ENCODE results near the gene VPS35. TPM values are rescaled to one million over a fixed set of nuclear protein-coding genes. Genes with fewer than 3 reads are reported as not detected.
A peak's percentile ranks its signal among the peaks of the same experiment; 100 is the strongest.

VPS35 gene
- total and polyA plus RNA-seq, 9 donors = 27.6 to 92.0 (median 72.8) TPM

DNA sequence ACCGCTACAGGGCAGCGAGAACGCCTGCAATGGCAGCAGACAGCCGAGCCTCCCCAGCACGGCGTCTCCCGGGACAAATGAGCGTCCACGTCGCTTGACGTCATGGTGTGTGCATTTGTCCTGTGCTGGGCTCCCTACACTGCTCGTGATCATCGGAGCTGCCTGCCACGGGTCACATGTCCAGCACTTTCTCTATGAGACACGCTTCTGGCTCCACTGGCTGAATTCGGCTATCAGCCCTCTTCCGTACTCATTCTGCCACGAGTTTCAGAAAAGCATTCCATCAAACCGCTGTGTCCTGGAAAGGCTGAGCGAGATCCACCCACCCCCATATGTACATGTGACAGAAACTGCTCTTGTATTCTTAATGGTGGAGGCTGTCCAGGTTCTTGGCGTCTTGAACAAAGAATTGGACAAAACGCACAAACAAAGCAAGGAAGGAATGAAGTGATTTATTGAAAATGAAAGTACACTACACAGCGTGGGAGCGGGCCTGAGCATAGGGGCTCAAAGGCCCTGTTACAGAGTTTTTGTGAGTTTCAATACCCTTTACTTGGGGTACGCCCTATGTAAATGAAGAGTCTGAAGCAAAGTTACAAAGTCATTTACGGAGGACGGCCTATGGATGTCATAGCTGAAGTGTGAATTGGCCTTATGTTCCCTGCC, 39.3 kb downstream of the VPS35 start:
- no peaks in the 10 kb centered on the region for H3K36me3 ChIP-seq
- no peaks in the 10 kb centered on the region for H3K9me3 ChIP-seq
- no peaks in the 10 kb centered on the region for H3K27me3 ChIP-seq
- H3K4me1 ChIP-seq (ENCODE audit: insufficient read depth) = no peaks in the 10 kb centered on the region
- H3K27ac ChIP-seq = no peak overlapping the region
- H3K4me3 ChIP-seq = peak overlapping the region; percentile 10
- peak in 1 of 5 donors; percentile 36 for DNase-seq
- 77 to 86% (median 82%) methylated on average over 27 of the region's 27 CpGs for WGBS, 3 donors
- TF ChIP-seq, protein P1, sequence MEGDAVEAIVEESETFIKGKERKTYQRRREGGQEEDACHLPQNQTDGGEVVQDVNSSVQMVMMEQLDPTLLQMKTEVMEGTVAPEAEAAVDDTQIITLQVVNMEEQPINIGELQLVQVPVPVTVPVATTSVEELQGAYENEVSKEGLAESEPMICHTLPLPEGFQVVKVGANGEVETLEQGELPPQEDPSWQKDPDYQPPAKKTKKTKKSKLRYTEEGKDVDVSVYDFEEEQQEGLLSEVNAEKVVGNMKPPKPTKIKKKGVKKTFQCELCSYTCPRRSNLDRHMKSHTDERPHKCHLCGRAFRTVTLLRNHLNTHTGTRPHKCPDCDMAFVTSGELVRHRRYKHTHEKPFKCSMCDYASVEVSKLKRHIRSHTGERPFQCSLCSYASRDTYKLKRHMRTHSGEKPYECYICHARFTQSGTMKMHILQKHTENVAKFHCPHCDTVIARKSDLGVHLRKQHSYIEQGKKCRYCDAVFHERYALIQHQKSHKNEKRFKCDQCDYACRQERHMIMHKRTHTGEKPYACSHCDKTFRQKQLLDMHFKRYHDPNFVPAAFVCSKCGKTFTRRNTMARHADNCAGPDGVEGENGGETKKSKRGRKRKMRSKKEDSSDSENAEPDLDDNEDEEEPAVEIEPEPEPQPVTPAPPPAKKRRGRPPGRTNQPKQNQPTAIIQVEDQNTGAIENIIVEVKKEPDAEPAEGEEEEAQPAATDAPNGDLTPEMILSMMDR (IDR thresholded peaks at IDR 0.05) = no peak
- TF ChIP-seq POLR2A (IDR thresholded peaks at IDR 0.05) (no peak), EP300 (IDR thresholded peaks at IDR 0.05) (no peak)
- intact Hi-C loops (cut with DNase I) = loop anchor here in 1 of 4 donors (1.0 kb wide), 1 partner anchor 49 kb away; no protein-coding TSS in a partner anchor

DNA sequence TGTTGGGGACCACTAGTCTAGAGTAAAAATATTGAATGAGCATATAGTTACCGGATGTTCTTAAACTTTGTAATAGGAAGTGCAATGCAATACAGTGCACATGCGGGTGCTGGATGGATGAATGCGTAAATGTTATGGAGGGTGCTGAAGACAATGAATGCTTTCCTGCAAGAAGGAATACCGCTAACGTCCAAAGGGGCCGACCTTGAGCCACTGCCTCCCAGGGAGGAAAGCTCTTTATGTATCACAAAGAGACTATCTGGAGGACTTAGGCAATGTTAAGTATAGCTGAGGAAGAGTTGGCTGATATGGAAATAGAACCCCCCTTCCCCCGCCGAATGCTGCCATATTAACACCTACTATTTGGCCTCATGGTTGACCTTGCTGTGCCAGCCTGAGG, 40.3 kb downstream of the VPS35 start:
- no peak overlapping the region for H3K4me3 ChIP-seq
- no peaks in the 10 kb centered on the region for H3K36me3 ChIP-seq
- no peaks in the 10 kb centered on the region for H3K27me3 ChIP-seq
- H3K9me3 ChIP-seq = no peaks in the 10 kb centered on the region
- WGBS, 3 donors = 85 to 88% (median 87%) methylated on average over 8 of the region's 8 CpGs
- intact Hi-C loops (cut with DNase I) = loop anchor here in 1 of 4 donors (1.0 kb wide), 1 partner anchor 50 kb away; no protein-coding TSS in a partner anchor
- TF ChIP-seq EP300 (IDR thresholded peaks at IDR 0.05) (no peak), POLR2A (IDR thresholded peaks at IDR 0.05) (no peak)
- TF ChIP-seq, protein P1 (IDR thresholded peaks at IDR 0.05) = no peak
- H3K27ac ChIP-seq = no peak overlapping the region
- no peaks in the 10 kb centered on the region for H3K4me1 ChIP-seq (ENCODE audit: insufficient read depth)
- no peak for DNase-seq

DNA sequence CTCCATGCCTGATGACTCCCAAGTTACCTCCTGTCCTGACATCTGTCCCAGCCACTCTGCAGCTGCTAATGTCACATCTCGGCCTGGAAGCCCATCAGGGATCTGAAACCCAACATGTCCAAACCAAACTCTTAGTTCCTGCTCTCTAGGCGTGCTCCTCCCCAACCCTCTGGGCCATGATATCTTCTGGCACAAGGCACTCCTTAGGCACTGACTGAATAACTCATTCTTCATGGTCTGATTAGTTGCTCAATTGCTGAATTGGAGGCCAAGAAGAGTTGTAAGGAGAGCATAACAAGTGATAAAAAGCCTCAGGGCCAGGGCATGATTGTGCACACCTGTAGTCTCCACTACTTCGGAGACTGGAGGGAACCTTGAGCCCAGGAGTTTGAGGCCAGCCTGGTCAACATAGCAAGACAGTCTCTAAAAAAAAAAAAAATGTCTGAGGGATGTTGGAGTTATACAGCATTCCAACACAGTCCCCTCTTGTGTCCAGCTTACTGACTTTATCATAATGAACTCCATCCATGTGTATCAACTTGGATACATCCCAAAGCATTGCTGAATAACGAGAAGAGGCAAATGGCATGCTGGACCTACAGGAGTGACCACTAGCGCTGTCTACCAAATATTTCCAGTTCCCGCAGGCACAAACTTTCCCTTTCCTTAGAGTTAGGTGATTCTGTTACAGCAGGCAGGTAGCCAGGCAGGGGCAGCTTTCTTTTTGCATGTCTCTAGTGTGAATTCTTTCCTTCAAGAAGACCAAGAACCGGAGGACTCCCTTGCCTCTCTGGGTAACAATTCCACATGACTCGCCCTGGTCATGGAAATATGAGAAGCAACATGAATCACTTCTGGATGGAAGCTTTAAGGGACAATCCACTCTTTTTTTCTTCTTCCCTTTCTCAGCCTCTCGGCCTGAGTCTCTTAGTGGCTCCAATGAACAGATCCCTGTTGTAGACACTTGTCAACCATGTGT, 49.7 kb downstream of the VPS35 start:
- DNase-seq = no peak
- H3K27me3 ChIP-seq = no peaks in the 10 kb centered on the region
- H3K4me3 ChIP-seq = no peak overlapping the region
- TF ChIP-seq, protein P1 (IDR thresholded peaks at IDR 0.05) = no peak
- TF ChIP-seq EP300 (IDR thresholded peaks at IDR 0.05) (no peak), POLR2A (IDR thresholded peaks at IDR 0.05) (no peak)
- H3K4me1 ChIP-seq (ENCODE audit: insufficient read depth) = no peaks in the 10 kb centered on the region
- H3K9me3 ChIP-seq = no peaks in the 10 kb centered on the region
- H3K36me3 ChIP-seq = no peaks in the 10 kb centered on the region
- H3K27ac ChIP-seq = no peak overlapping the region
- 75 to 81% (median 77%) methylated on average over 9 of the region's 9 CpGs for WGBS, 3 donors
- intact Hi-C loops (cut with DNase I) = no loop called here

DNA sequence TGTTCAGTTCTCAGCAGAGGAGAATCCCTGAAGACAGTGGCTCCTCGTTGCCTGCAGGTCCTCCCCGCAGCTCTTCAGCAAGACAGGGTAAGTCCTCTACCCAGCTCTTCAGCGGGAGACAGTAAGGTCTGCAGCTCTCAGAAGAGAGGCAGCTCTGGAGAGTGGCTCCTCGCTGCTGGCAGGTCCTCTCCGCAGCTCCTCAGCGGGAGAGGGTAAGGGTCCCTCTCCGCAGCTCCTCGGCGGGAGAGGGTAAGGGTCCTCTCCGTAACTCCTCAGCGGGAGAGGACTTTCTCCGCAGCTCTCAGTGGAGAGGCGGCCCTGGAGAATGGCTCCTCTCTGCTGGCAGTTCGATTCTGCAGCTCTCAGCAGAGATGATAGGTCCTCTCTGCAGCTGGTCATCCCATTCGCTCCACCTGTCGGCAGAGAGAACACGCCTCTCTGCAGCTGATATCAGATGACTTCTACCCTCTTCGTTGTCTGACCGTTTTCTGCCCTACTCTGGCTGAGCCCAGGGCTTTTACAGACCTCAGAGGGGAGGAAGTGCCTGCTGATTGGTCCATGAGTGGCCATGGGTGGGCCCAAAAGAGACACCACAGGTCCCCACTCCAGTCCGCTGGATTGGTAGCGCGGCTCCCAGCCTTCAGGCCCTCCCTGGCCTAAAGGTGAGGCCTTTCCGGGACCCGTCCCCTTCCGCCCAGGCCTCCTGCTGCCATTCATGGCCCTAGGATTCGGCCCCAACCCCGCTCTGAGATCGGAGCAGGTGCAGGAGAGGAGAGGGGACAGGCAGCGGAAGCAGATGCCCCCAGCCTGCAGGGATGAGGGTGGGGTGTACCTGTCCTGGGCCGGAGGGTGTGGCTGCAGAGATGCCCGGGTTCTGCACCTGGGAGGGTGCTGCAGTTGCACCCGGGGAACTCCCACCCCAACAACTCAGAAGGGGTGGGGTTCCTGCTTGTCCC, 55.9 kb downstream of the VPS35 start:
- no peak for DNase-seq
- Histone ChIP-seq H3K4me1 (ENCODE audit: insufficient read depth) (peaks cover 2% of the 10 kb centered on the region), H3K9me3 (no peaks in the 10 kb centered on the region), H3K27ac (no peak overlapping the region), H3K36me3 (no peaks in the 10 kb centered on the region), H3K4me3 (no peak overlapping the region), H3K27me3 (no peaks in the 10 kb centered on the region)
- 78 to 85% (median 81%) methylated on average over 32 of the region's 32 CpGs for WGBS, 3 donors
- TF ChIP-seq, protein P1 (IDR thresholded peaks at IDR 0.05) = no peak
- TF ChIP-seq EP300 (IDR thresholded peaks at IDR 0.05) (no peak), POLR2A (IDR thresholded peaks at IDR 0.05) (no peak)
- intact Hi-C loops (cut with DNase I) = no loop called here

All from ovary (tissue), 9 donors.